ENCODE results near the gene FEZ2.

Gene FEZ2

GRCh38 chr2:36587556-36587955 is 10.4 kb downstream of the FEZ2 start:
- DNase-seq (ENCODE audit: low read depth in 1 of 2, low spot score in 1 of 2) = no peak

- DNase-seq (ENCODE audit: low read depth in 1 of 2, low spot score in 1 of 2) = no peak
Observed at GRCh38 chr2:36587101-36587500, 10.9 kb downstream of the FEZ2 start.

DNA sequence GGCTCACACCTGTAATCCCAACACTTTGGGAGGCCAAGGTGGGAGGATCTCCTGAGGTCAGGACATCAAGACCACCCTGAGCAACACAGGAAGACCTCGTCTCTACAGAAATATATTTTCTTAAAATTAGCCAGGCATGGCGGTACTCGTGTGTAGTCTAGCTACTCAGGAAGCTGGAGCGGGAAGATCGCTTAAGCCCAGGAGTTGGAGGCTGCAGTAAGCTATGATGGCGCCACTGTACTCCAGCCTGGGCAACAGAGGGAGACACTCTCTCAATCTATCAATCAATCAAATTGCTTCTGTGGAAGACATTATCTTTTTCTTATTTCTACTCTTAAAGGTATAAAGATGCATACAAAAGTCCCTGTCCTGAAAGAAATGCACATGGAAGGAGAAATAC is 11.3 kb downstream of the FEZ2 start:
- DNase-seq (ENCODE audit: low read depth in 1 of 2, low spot score in 1 of 2) = no peak

- DNase-seq (ENCODE audit: low read depth in 1 of 2, low spot score in 1 of 2) = no peak
Observed at GRCh38 chr2:36584148-36584794, 13.7 kb downstream of the FEZ2 start.

DNA sequence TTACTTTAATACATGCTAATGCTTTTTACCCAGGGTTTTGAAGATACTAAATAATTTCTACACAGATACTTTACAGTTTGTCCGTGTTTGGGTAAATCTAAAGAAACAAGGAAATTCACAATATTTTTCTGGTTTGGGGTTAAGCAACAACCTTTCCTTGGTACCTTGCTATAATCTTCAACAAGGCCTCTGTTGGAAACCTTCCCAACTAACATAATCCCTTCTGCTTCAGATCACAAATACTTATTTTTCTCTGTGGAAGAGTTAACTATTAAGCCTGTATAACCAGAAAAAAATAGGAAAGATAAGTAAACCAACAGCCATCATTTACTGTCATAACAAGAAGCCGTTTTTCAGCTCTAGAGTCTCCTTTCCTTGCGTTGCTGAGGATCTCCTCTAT is 15.0 kb downstream of the FEZ2 start:
- DNase-seq (ENCODE audit: low read depth in 1 of 2, low spot score in 1 of 2) = no peak

- DNase-seq (ENCODE audit: low read depth in 1 of 2, low spot score in 1 of 2) = no peak
Observed at GRCh38 chr2:36582538-36582937, 15.4 kb downstream of the FEZ2 start.

DNA sequence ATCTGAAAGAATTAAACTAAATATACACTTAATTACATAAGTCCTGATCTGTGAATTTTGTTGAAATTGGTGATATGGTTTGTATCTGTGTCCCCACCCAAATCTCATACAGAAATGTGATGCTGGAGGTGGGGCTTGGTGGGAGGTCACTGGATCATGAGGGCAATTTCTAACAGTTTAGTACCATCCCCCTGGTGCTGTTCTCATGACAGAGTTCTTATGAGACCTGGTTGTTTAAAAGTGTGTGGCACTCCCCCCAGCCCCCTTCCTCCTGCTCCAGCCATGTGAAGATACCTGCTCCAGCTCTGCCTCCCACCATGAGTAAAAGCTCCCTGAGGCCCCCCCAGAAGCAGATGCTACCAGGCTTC is 18.7 kb downstream of the FEZ2 start:
- no peak for DNase-seq (ENCODE audit: low read depth in 1 of 2, low spot score in 1 of 2)

- DNase-seq (ENCODE audit: low read depth in 1 of 2, low spot score in 1 of 2) = no peak
Observed at GRCh38 chr2:36578343-36579296, 19.3 kb downstream of the FEZ2 start.

DNA sequence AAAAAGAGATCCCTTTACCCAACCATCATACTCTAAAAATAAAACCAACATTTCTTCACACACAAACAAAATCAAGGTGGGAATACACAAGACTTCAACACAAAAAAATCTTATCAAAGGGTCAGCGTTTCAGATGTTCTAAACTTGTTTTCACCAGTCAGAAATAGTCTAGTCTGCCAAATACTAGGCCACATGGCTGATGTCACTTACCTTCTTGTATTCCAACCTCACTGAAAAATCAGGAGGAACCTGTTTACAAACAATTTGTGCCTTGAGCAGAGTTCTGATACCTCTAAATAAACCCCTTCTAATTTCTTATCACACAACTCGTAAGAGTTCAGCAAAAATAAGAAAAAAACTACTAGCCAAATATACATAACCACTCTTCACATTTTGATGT is 20.1 kb downstream of the FEZ2 start:
- no peak for DNase-seq (ENCODE audit: low read depth in 1 of 2, low spot score in 1 of 2)

GRCh38 chr2:36574560-36574959 is 23.4 kb downstream of the FEZ2 start:
- DNase-seq (ENCODE audit: low read depth in 1 of 2, low spot score in 1 of 2) = no peak

DNA sequence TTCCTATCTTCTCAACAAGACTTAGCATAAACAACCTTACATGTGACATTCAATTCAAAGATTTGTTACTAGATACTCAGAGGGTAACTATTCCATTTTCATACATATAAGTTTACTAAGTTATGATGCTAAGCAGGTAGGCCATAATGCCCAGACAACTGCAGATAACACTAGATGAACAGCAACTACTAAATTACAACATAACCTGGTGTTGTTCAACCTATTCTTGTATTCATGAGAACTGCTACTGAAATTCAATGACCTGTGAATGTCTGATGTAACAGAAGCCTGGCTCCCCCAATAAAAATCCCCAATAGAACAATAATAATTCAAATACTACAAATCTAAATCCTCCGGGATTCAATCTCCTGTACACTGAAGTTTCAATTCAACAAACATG is 24.8 kb downstream of the FEZ2 start:
- DNase-seq (ENCODE audit: low read depth in 1 of 2, low spot score in 1 of 2) = no peak

- DNase-seq (ENCODE audit: low read depth in 1 of 2, low spot score in 1 of 2) = no peak
Observed at GRCh38 chr2:36572719-36573059, 25.3 kb downstream of the FEZ2 start.

DNA sequence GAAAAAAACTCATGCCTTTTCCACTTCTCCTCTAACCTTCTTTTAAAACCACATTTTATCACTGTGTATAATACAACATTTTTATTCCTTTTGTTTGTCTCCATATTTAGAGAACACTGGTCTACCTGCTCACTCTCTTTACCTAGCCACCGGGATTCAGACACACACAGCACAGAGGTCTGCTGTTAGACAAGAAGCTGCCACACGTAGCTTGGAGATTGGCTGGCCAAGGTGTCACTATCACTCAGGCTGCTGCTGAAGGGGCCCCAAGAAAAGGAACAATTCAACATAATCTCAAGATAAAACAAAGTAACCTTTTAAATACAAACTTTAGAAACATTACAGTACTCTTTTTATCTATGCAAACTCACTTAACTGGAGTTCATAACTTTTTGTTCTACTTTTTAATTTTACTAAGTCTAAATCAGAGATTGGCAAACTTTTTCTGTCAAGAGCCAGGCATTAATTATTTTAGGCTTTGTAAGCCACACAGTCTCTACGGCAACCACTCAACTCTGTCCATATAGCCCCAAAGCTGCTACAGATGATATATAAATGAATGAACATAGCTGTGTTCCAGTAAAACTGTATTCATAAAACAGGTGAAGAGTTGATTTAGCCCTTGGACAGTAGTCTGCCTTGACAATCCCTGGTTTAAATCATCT is 25.8 kb downstream of the FEZ2 start:
- no peak for DNase-seq (ENCODE audit: low read depth in 1 of 2, low spot score in 1 of 2)

DNA sequence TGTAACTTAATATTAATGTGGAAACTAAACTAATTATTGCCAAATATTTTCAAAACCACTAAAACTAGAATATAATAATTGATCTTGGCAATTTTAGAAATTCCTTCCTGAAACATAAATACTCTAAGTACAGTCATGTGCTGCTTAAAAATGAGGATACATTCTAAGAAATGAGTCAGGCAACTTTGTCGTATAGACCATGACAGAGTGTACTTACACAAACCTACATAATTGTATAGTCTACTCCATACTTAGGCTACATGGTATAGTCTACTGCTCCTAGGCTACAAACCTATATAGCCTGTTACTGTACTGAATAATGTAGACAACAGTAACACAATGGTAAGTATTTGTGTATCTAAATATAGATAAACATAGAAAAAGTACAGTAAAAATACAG is 27.6 kb downstream of the FEZ2 start:
- no peak for DNase-seq (ENCODE audit: low read depth in 1 of 2, low spot score in 1 of 2)

- no peak for DNase-seq (ENCODE audit: low read depth in 1 of 2, low spot score in 1 of 2)
Observed at GRCh38 chr2:36569267-36569856, 28.6 kb downstream of the FEZ2 start.

DNA sequence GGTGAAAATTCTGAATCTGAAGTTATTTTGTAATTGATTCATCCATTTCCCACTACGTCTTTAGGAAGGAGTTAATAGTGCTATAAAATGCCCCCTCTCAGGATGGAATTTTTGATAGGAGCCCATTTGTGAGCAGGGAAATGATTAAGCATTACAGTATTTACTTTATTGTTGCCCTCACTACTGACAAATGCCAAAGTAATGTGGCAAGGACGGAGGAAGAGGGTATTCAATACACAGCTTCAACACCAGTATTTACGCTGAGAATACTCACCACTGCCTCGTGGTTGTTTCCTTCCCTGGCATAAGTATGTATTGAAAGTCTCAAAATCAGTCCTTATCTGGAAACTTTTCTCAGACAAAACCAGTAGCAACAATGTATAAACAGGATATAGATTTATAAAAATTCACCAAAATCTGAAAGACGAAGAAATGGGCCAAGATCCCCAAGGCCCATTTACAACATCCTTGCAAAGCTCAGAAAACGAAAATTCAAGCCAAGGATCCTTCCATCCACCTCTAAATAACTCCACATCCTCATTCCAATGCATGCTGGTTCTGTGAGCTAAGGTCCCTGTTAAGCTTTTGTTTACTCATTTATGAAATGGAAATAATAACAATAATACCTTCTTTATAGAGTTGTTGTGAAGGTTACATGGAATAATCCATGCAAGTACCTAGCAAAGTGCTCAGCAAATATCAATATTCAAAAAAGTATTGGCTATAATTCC is 29.3 kb downstream of the FEZ2 start:
- DNase-seq (ENCODE audit: low read depth in 1 of 2, low spot score in 1 of 2) = no peak

- no peak for DNase-seq (ENCODE audit: low read depth in 1 of 2, low spot score in 1 of 2)
Observed at GRCh38 chr2:36567711-36568408, 30.1 kb downstream of the FEZ2 start.

DNA sequence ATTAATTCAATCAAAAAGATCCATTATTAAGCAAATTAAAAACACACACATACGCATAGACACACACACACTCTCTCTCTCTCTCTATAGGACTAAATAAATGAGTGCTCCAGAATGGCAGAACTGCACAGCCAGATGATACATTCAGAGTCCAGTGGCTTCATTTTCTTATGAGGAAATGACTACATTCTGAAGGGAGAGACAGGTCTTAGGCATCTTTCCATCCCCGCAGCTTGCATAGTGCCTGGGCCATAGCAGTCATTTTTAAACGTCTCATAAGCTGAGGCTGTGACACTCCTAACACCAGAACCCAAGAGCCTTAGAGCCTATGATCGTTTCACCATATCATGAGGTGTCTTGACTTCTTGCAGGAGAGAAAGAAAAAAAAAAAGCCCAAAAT is 31.1 kb downstream of the FEZ2 start:
- DNase-seq (ENCODE audit: low read depth in 1 of 2, low spot score in 1 of 2) = no peak

GRCh38 chr2:36565712-36566111 is 32.3 kb downstream of the FEZ2 start:
- DNase-seq (ENCODE audit: low read depth in 1 of 2, low spot score in 1 of 2) = no peak

DNA sequence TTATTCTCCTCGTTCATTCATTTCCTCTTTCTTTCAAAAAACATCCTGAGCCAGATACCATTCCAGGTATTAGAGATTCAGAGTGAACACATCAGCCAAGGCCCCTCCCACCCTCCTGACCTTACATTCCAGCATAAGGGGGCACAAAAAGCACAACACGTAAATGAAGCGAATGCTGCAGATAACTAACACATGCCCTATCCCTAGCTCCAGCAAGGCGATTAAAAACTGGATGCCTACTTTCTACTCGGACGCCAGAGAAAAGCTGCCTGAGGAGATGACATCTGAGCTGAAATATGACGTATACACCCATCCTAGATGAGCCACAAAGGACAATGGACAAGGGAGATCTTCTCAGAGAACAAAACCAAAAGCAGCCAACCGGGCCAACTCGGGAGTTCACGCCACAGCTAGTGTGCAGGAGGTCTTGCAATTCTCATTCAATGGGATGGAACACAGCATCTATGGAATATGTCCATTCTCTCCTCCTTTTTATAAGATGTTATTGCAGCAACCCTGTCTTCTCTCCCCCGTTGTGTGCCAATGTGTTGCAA is 33.5 kb downstream of the FEZ2 start:
- DNase-seq (ENCODE audit: low read depth in 1 of 2, low spot score in 1 of 2) = no peak
